ENCODE data around the gene TBC1D22B.

The TBC1D22B gene

GRCh38 chr6:37357288-37357687 lies 99.7 kb downstream of the TBC1D22B start:
- DNase-seq (ENCODE audit: low read depth in 2 of 2), result no peak

GRCh38 chr6:37357860-37358259 lies 100.3 kb downstream of the TBC1D22B start:
- no peak for DNase-seq (ENCODE audit: low read depth in 2 of 2)

GRCh38 chr6:37359039-37359438 lies 101.5 kb downstream of the TBC1D22B start:
- DNase-seq (ENCODE audit: low read depth in 2 of 2), result no peak

- no peak for DNase-seq (ENCODE audit: low read depth in 2 of 2)
Observed at GRCh38 chr6:37362101-37362828, 104.7 kb downstream of the TBC1D22B start.

- DNase-seq (ENCODE audit: low read depth in 2 of 2), result no peak
Observed at GRCh38 chr6:37365791-37366190, 108.2 kb downstream of the TBC1D22B start.

GRCh38 chr6:37366910-37367309 lies 109.3 kb downstream of the TBC1D22B start:
- DNase-seq (ENCODE audit: low read depth in 2 of 2), result no peak

- no peak for DNase-seq (ENCODE audit: low read depth in 2 of 2)
Observed at GRCh38 chr6:37368961-37369320, 111.4 kb downstream of the TBC1D22B start.

GRCh38 chr6:37369321-37370201 lies 112.0 kb downstream of the TBC1D22B start:
- DNase-seq (ENCODE audit: low read depth in 2 of 2), result no peak

GRCh38 chr6:37371154-37372083 lies 113.8 kb downstream of the TBC1D22B start:
- no peak for DNase-seq (ENCODE audit: low read depth in 2 of 2)

GRCh38 chr6:37372116-37372515 lies 114.5 kb downstream of the TBC1D22B start:
- no peak for DNase-seq (ENCODE audit: low read depth in 2 of 2)

GRCh38 chr6:37373822-37374471 lies 116.4 kb downstream of the TBC1D22B start:
- no peak for DNase-seq (ENCODE audit: low read depth in 2 of 2)

GRCh38 chr6:37375376-37375775 lies 117.8 kb downstream of the TBC1D22B start:
- DNase-seq (ENCODE audit: low read depth in 2 of 2), result no peak

- DNase-seq (ENCODE audit: low read depth in 2 of 2), result no peak
Observed at GRCh38 chr6:37376078-37376743, 118.6 kb downstream of the TBC1D22B start.

GRCh38 chr6:37381579-37381978 lies 124.0 kb downstream of the TBC1D22B start:
- DNase-seq (ENCODE audit: low read depth in 2 of 2), result peak in 1 of 2 donors; percentile 2

Data from stimulated activated CD4-positive, alpha-beta T cell treated with anti-CD3 and anti-CD28 coated beads, Interleukin-1b, Interleukin-23, amount 100 ng/mL, for 4 hours (primary cell).